BE2C (cell line): ENCODE measurements around the gene GAD2.
A peak's percentile ranks its signal among the peaks of the same experiment; 100 is the strongest.

Experiments used
- DNase-seq: peaks from one replicate; pipeline ENCODE4 v3.0.0-alpha.2; 2020
- H3K27me3 ChIP-seq: fragments of 250-450 bp; sonication (Bioruptor Pico); 2 replicates; pipeline ENCODE4 v1.5.1; 2020; ENCODE audit warnings: mild to moderate bottlenecking
- H3K36me3 ChIP-seq: fragments of 250-450 bp; sonication (Bioruptor Pico); 2 replicates; pipeline ENCODE4 v1.5.1; 2020; ENCODE audit warnings: mild to moderate bottlenecking
- H3K4me1 ChIP-seq: fragments of 250-450 bp; sonication (Bioruptor Pico); 2 replicates; pipeline ENCODE4 v1.5.1; 2020
- H3K4me3 ChIP-seq: 2 replicates; pipeline ENCODE4 v1.5.1; 2011; ENCODE audit warnings: low read depth, low read length
- H3K9me3 ChIP-seq: fragments of 250-450 bp; sonication (Bioruptor Pico); 2 replicates; pipeline ENCODE4 v1.5.1; 2020
- TF ChIP-seq, protein P1 (sequence below): IDR thresholded peaks from 2 replicates; pipeline ENCODE4 v1.5.1; 2012; ENCODE audit warnings: mild to moderate bottlenecking, low read depth, low read length

Gene GAD2

DNA sequence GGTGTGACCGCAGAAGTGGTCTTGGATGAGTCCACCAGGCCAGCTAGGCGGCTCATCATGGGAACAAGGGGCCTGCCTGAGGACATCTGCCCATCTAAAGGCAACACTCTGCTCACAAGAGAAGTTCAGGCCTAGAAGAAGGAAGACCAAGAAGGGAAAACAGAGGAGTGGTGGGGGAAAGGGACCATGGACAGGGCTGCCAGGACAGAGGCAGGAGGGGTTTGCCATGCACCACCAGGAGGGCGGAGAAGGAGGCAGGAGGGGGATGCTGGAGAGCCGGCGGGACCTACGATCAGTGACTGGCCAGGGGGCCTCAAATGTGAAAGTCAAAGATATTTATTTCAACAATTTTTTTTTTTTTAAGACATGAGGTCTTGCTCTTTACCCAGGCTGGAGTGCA lies 33.1 kb downstream of the GAD2 start:
- Histone ChIP-seq H3K4me1 (no peaks in the 10 kb centered on the region), H3K27me3 (no peaks in the 10 kb centered on the region), H3K4me3 (no peak overlapping the region)

GRCh38 chr10:26251925-26252324 lies 35.4 kb downstream of the GAD2 start:
- no peak overlapping the region for H3K4me3 ChIP-seq
- TF ChIP-seq, protein P1, sequence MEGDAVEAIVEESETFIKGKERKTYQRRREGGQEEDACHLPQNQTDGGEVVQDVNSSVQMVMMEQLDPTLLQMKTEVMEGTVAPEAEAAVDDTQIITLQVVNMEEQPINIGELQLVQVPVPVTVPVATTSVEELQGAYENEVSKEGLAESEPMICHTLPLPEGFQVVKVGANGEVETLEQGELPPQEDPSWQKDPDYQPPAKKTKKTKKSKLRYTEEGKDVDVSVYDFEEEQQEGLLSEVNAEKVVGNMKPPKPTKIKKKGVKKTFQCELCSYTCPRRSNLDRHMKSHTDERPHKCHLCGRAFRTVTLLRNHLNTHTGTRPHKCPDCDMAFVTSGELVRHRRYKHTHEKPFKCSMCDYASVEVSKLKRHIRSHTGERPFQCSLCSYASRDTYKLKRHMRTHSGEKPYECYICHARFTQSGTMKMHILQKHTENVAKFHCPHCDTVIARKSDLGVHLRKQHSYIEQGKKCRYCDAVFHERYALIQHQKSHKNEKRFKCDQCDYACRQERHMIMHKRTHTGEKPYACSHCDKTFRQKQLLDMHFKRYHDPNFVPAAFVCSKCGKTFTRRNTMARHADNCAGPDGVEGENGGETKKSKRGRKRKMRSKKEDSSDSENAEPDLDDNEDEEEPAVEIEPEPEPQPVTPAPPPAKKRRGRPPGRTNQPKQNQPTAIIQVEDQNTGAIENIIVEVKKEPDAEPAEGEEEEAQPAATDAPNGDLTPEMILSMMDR = no peak
- H3K4me1 ChIP-seq = no peaks in the 10 kb centered on the region
- no peak for DNase-seq
- H3K27me3 ChIP-seq = no peaks in the 10 kb centered on the region
- no peaks in the 10 kb centered on the region for H3K9me3 ChIP-seq
- H3K36me3 ChIP-seq = no peaks in the 10 kb centered on the region

More for the DNA sequence above, 33.1 kb downstream of the GAD2 start:
- Histone ChIP-seq H3K9me3 (no peaks in the 10 kb centered on the region), H3K36me3 (no peaks in the 10 kb centered on the region)
- DNase-seq = no peak
- TF ChIP-seq, protein P1 = no peak

DNA sequence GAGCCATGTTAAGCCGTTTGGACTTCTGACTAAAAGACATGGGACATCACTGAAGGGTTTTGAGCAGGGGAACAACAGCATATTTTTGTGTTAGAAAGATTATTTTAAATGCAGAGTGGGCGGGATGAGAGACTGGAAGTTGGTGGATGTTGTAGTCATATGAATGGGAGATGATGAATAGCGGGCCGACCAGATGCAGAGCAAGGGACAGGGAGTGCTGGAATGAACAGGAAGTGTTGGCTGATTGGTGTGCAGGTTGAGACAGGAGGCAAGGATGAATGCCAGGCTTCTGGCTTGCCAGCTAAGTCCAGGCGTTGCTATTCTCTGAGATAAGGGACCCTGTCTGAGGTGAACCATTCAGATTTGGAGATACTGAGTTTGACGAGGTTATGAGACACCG lies 38.0 kb downstream of the GAD2 start:
- no peaks in the 10 kb centered on the region for H3K36me3 ChIP-seq
- no peak for DNase-seq
- H3K9me3 ChIP-seq = no peaks in the 10 kb centered on the region
- H3K27me3 ChIP-seq = no peaks in the 10 kb centered on the region
- TF ChIP-seq, protein P1 = no peak
- no peaks in the 10 kb centered on the region for H3K4me1 ChIP-seq
- H3K4me3 ChIP-seq = no peak overlapping the region

DNA sequence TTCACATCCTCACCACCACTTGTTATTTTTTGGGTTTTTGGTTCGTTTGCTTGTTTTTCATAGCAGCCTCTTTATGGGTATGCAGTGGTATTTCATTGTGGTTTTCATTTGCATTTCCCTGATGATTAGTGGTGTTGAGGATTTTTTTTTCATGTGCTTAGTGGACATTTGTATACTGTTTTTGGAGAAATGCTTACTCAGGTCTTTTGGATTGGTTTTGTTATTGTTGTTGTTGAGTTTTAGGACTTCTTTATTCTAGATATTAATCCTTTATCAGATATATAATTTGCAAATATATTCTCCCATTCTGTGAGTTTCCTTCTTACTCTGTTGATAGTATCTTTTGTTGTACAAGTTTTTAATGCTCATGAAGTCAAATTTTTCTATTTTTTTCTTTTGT lies 42.8 kb downstream of the GAD2 start:
- no peaks in the 10 kb centered on the region for H3K36me3 ChIP-seq
- no peaks in the 10 kb centered on the region for H3K9me3 ChIP-seq
- TF ChIP-seq, protein P1 = no peak
- no peak overlapping the region for H3K4me3 ChIP-seq
- no peaks in the 10 kb centered on the region for H3K27me3 ChIP-seq
- no peaks in the 10 kb centered on the region for H3K4me1 ChIP-seq
- DNase-seq = no peak

DNA sequence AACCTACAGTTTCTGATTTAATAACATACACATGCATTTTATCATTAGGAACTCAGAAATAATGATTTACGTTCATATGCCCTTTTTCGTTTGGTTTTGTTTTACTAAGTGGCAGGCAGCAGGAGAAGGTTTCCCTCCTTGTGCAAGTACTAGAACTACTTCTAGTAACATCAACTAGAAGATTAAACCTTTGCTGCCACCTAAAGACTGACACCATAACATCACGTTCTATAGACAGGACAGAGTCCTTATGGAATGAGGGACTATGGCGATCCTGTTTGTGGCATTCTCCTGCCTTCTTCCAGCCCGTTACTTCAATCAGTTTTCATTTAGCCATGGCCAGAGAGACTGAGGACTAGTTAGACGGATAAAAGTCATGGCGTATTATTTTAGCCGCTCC lies 53.2 kb downstream of the GAD2 start:
- H3K4me1 ChIP-seq = no peaks in the 10 kb centered on the region
- no peaks in the 10 kb centered on the region for H3K27me3 ChIP-seq
- DNase-seq = no peak
- H3K4me3 ChIP-seq = no peak overlapping the region
- TF ChIP-seq, protein P1 = peak; percentile 30; the same call in 1 of the 2 replicates
- H3K9me3 ChIP-seq = no peaks in the 10 kb centered on the region
- H3K36me3 ChIP-seq = no peaks in the 10 kb centered on the region

DNA sequence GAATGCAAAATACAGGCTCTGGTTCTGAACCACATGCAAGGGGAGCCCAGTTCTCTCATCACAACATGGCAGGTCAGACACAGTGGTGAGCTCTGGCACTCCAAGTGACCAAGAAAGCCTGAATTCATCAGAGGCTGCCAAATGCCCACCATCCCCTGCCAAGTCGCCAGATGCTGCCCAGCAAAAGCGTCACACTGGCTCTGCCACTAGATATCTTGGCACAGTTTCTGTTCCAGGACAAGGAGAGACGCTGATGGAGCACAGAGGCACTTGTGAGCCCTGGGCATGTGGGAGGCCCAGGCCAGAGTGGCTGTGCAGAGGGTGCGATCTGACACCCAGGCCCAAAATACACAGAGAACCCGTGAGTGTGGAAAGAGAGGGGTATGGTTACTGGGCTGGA lies 57.8 kb downstream of the GAD2 start:
- Histone ChIP-seq H3K36me3 (no peaks in the 10 kb centered on the region), H3K4me3 (no peak overlapping the region), H3K4me1 (no peaks in the 10 kb centered on the region), H3K9me3 (no peaks in the 10 kb centered on the region), H3K27me3 (no peaks in the 10 kb centered on the region)
- DNase-seq = no peak
- TF ChIP-seq, protein P1 = no peak
